Fibroblast of peridontal ligament (primary cell): ENCODE data around the gene COL6A3.
"Not testable (repeated sequence)": the region's sequence is repeated elsewhere in the genome, so short reads cannot be mapped to it uniquely, and the experiment has no call there.

Experiments used
- DNase-seq: peaks from one replicate; pipeline ENCODE4 v3.0.0-alpha.2; 2010; ENCODE audit errors: extremely low read depth

Gene COL6A3

DNA sequence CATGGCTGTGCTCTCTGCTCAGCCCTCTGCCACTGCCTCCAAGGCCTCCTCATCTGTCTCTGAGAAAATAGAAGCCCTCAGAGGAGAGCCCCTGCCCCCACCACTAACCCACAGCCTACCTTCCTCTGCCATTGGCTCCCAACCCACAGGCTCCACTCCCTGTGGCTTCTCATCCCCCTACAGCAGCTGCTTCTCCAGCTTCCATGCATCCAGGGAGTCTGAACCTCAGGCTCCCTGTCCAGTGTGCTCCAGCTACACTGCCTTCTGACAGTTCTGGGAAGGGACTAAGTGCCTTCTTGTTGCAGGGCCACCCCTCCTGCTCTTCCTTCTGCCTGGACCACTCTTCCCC, 29.3 kb downstream of the COL6A3 start:
- no peak for DNase-seq

DNA sequence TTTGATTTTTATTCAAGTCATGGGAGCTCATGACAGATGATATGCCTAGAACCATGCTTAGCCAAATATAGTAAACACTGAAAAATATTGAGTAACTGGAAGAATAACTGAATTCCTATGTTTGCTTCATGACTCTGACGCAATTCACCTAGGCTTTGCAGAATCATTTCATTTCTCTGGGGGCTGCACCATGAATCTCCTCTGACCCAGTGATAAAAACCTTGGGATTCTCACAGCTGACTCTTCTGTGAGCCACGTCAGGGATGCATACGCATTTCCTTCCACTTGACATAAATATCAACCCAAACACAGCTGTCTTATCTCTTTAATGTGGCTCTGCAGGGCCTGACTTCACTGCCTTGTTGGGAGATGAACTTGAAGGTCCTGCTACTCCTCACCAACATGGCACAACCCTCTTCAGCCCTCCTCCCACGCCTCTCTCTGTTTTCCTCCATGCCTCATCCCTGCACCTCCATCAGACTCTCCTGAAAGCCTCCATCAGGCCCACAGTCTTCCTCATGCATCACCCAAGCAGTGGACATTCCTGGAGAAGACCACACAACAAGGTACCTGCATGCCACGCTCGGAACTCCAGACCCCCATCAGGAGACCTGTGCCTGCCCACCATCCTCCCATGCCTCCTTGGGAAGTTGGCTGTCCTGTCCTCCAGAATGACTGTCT, 29.8 kb downstream of the COL6A3 start:
- peak; percentile 91 for DNase-seq

DNA sequence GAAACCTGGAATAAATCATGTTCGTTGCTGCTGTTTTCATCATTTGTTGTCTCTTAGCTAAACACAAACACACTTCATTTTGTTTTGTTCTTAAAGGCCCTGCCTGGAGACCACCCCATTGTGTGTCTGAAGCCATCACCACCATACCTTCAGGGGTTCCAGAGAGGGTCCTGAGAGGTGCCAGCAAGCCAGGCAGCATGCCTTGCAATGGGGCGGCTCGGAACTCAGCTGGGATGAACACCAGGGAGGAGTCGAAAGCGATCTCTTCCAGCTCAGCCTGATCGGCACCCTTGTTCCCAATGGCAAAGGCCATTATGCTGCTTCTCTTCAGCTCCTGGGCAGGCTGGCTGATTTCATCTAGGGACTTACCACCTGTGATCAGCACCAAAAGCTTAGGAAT, 33.2 kb downstream of the COL6A3 start:
- DNase-seq: no peak

DNA sequence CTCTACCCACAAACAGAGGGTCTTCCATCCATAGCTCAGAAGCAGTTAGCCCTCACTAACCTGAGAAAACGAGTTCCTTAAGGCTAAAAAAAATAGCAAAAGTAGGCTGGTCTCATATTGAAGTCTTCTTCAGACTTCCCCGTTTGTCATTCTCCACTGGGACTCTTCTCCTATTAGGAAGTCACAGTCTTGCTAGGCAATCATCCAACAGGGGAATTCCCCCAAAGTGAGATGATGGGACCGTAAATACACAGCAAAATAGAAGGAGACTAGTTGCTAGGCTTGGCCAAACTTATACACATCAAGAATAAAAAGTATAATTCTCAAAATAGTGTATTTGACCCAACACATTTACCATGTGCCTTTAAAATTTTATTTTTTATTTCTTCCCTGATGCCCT, 34.3 kb downstream of the COL6A3 start:
- DNase-seq: no peak

DNA sequence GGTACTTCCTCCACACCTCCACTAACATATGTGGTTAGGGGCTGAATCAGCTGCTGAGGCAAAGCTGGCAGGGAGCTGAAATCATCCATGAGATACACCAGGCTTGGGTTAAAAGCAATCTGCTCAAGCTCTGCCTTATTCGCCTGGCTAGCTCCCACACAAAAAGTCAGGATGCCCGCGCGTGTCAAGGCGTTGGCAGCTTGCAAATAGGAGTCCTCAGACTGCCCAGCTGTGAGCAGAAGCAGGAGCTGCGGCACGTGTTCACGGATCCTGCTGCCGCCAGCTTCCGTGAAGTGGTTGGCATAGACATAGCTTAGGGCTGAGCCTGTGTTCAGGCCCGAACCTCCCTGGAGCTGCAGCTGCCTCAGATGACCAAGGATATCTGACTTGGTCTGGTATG, 35.3 kb downstream of the COL6A3 start:
- no peak for DNase-seq

DNA sequence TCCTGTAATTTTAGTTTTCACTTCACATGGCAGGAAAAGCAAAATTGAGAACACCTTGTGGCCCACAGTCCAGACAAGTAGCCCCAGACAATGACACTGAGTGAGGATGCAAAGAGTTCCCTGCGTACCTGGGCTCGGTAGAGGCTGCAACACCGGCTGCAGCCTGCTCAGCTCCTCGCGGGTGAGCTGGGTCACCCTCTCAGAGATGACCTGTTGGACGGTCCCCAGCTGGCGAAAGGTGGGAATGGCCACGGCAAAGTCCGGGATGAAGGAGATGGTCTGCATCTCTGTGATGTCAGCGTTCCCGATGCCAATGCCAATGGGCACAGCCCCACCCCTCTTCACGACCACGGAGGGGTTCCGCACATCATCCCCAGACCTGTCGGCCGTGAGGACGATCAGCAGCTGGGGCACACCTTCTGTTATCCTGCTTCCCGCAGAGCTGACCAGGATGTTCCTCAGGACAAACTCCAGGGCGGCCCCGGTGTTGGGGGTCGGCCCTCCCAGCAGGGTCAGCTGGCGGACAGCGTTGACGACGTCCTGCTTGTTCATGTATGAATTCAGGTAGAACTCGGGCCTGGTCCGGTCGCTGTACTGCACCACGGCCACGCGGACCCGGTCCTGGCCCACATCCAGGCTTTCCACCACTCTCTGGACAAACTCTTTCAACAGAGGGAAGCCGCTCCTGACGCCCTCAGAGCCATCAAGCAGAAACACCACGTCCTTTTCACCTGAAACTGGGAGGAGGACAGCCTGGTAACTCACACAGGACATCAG, 39.5 kb downstream of the COL6A3 start:
- DNase-seq: no peak

DNA sequence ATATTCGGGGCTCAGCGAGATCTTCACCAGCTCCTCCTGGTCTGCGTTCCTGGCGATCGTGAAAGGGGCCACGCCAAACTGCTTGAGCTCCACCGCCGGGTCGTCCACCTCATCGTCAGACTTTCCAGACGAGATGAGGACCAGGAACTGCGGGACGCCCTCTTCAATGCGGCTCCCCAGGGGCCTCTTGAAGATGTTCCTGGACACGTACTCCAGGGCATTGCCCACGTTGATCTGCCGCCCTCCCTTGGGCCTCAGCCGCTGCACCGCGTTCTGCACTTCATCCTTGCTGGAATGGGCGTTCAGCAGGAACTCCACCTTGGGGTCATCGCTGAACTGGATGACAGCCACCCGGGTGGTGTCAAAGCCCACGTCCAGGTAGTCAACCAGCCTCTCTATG, 42.1 kb downstream of the COL6A3 start:
- DNase-seq: no peak

DNA sequence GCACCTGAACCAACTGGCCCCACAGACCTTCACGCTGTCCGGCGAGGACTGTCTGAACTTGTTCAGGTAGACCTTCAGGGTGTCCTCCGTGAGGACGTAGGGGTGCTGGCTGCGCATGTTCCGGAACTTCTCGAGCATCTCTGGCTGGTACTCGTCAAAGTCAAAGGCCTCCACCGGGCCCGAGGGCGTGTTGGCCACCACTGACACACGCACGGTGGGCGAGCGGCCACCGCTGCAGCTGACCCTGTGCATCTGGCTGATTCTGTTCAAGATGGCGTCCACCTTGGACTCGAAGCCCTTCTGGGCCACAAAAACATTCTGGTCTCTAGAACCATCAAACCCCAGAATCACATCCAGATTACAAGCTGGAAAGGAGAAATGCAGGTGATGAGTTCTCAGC, 48.3 kb downstream of the COL6A3 start:
- DNase-seq: no peak

DNA sequence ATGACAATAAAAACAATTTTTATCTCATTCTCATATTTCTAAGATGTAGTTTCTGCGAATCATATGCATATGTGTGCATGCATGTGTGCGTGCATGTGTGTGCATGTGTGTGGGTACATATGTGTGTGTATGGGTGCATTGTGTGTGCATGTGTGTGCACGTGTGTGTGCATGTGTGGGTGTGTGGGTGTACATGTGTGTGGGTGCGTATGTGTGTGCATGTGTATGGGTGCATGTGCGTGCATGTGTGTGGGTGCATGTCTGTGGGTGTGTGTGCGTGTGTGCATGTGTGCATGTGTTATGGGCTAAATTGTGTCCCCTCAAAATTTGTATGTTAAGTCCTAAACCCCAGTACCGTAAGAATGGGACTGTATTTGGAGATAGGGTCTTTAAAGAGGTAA, 49.3 kb downstream of the COL6A3 start:
- no peak for DNase-seq

DNA sequence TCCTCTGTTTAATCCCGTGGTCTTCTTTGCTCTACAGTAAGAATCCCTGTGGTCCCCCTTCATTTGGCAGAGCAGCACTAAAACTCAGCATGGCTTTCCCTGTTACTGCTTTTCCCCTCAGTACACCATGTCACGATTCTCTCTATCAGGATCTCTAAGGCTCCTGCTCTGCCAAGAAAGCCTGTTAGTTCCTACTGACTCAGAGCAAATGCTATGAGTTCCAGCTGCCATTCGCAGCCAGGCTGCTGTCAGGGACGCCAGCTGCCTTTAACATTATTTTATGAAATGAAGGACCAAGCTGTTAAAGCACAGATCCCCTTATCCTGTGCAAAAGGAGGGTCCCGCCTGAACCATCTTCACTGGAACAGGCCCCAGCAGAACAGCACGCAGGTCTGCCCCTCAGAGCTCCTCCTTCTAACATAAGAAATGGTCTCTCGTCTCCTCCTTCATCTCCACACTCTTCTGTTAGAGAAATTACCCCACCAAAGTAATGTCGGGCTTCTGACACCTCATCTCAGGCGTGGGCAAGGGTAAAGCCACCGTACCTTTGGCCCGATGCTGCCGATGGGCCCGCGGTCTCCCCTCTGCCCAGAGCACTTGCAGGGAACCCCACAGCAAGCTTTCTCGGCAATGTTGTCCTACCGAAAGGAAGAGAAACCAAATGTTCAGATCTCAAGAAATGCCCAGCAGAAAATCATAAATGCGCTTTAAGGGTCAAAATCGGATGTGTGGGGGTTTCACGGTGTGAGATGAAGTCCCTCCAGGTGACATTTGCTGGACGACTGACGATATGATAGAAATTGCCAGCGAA, 52.6 kb downstream of the COL6A3 start:
- peak; percentile 47 for DNase-seq

DNA sequence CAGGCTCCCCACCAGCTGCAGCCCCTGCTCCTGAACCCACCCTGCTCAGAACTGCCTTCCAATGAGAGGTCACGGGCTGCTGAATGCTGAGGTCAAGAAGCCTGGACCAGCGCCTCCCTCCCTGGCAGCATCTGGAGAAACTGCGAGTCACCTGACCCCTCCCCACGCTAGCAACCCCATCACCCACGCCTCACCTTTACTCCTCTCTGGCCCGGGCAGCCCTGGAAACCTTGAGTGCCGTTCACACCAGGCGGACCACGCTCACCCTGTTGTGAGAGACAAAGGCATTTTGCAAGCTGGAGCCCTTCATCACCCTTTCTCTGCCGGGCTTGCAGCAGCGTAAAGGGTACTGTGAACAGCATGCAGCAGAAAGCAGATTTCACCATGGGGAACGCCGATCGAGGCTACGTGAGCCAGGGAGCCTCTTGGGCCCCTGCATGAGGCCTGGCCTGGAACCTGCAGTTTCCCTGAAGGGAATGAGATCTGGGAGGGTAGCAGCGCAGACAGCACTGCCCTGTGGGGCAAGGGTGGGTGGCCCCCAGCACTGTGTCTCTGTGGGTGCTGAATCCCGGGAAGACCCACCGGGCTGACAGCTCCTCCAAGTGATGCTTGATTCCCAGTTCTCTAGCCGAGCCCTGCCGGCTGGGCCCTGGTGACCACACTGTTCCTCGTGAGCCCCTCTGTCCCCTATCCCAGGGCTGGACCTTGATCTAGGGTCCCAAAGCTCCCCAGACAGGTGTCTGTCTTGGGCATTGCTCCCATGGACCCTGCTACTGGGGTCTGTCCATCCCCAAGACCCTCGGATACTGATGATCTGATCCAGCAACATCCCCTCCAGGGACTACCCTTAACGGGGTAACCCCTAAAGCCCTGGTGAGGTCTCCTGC, 53.8 kb downstream of the COL6A3 start:
- DNase-seq: no peak

DNA sequence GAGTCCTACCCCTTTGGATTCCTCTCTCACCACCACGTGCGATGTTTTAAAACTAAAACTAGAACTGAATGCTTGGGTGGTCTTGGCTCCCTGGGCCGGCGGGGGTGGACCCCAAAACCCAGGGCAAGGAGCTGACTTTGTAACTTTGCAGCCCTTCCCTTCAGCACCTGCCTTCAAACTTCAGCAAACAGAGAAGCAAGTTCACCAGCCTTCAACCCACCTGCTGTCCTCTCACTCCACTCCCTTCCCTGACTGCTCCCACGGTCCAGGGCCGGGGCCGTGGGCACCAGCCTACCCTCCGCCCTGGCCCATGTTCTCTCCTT, 54.5 kb downstream of the COL6A3 start:
- no peak for DNase-seq

DNA sequence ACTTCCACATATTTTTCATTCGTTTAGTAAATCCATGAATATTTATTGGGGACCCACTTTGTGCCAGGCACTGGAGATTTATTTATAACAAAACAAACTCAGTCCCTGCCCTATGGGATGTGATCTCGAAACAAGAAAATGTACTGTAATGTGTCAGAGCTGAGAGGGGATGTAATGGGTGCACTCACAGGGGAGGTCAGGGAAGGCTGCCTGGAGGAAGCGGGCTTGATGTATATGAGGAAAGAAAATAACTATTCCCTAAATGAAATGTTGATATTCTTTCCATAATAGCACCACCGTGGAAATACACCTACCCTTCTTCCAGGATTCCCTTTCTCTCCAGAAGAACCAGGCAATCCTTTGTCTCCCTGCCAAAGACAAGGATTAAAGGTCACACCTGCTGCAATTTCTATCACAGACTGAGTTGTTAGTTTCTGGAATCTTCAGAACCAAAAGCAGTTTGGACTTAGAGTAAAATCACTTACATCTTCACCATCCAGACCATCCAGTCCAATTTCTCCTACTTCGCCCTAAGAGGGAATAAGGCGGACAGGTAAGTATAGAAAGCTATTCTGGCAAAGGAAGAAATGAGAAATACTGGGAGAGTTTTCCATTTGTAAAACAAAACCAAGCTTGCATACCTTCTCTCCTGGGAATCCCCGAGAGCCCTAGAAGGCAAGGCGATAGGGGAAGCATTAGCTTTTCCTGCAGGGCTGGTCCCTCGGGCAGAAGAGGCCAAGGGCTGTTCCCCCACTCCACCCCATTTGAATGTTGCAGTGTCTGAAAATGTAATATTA, 55.0 kb downstream of the COL6A3 start:
- DNase-seq: no peak

DNA sequence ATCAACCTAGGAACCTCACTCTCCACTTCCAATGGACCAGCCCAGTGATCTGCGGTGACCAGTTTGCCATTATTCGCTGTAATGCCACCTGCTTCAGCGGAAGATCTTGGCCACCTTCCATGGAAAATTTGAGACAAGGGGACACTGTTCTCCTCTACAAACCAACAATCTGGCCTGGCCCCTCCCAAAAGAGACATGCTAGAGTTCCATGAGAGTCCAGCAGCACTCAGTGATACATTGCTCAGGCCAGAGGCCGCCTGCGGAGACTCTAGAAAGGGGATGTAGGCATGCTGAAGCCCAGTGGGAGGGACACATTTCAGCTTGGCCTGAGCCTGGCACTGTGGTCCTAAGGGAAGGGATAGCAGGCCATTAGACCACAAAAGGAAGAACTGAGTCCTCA, 58.3 kb downstream of the COL6A3 start:
- no peak for DNase-seq

DNA sequence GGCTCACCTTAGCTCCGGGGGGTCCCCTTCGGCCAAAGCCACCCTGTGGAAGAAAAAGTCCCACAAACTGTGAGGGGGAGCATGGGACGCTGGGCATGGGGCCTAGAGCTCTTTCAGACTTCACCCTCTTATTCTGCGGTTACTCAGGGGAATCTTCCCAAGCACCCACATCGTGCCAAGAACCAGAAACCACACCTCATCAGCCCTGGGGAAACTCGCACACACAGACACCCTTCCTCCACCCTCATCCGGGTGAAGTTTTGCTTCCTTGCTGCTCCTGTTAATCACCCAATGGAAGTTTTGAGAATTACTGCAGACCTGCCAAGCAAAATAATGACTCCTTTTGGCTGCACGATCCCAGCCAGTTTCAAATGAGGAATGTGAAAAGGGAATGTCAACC, 59.1 kb downstream of the COL6A3 start:
- peak; percentile 56 for DNase-seq

DNA sequence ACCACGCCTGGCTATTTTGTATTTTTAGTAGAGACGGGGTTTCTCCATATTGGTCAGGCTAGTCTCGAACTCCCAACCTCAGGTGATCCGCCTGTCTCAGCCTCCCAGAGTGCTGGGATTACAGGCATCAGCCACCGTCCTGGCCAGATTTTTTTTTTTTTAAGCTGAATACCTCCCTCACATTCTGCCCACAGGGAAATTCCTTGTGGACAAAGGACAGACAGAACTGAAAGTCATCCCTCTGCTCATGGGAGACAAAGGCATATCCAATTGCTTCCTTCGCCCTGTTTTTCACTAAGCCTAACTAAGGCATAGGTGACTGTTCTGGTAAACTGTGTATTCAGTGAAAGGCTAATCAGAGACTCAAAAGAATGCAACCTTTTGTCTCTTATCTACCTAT, 59.8 kb downstream of the COL6A3 start:
- not testable (repeated sequence) for DNase-seq

DNA sequence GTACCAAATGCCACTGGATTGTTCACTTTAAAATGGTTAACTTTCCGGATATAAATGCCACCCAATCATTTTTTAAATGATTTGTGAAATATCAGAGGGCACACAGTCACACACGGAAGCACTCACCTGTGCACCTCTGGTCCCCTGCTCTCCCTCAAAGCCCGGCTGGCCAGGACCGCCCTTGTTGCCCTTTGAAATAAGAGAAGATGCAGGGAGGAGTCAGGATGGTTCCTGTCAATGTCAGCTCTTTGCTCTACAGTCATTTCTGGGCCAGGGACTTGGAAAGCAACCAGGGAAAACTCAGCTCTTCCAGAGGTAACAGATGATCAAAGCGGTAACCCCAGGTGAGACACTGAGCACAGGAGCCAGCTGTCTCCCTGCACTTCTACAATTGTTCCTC, 60.7 kb downstream of the COL6A3 start:
- DNase-seq: no peak

DNA sequence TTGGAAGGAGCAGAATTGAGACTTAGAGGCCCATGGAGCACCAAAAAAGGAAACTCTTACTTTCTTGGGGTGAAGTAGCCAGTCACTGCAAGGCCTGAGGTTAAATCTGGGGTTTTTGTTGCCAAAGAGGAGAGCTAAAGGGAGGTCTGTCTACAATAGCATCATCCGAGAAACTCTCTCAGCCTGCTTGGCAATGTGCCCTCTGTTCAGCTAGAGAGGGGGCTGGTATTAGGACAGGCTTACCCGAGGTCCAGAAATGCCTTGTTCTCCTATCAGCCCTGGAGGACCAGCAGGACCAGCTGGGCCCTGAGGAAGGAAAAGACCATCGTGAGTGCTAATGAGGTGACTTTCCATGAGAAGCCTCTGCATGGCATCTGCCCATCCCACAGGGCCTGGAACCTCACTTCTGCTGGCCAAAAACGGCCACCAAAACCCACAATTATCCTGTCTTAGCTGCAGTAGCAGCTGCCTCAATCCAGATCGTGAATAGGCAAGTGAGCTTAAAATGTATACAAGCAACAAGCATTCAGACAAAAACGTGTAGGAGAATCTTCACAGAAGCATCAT, 61.6 kb downstream of the COL6A3 start:
- no peak for DNase-seq

DNA sequence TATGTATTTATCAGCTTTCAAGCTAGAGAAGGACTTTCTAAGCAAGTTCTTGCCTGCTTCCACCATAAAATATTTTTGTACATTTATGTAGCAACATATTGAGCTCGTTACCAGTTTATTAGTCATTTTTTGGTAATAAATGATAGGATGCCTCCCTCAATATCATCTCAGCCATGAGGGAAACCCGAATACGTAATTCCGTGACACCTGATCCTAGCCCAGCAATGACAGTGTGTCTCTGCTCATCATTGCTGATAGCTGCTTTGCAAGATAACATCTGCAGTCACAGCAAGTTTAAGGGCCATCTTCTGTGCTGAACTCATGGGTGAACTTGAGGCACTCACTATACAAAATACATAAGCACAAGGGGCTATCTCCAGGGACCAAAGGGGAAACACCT, 62.2 kb downstream of the COL6A3 start:
- DNase-seq: no peak

DNA sequence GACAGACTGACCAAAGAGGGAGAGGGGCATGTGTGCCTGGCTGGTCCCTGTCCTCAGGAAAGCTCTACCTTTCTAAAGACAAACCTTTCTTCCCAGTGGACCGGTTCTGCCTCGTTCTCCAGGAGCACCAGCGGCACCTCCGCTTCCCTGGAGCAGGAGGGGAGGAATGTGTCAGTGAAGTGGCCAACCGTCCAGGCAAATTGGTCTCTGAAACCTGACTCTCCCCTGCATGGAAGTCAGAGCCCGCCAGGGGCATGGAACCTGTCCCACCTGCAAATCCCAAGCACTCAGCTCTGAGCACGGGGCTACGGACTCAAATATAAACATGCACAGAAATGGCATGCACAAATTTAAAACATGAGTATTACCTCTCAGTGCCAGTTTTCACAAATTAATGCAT, 62.9 kb downstream of the COL6A3 start:
- DNase-seq: no peak

DNA sequence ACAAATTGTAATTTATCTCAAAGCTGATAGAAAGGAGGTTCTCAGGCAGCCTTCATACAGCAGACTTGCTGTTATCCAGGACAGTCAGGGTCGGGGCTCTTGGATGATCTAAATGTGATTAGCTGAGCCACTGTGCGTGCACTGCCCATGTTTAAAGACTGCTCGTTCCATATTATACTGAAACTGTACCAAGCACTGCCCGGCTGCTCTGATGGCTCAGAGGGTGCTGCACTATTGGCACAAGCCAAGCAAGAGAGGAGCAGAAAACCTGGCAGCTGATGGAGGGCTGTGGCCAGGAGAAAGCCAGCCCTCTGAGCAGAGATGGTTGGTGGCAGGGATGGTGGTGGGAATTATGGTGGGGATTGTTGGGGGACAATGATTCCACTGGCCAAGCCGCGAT, 63.4 kb downstream of the COL6A3 start:
- DNase-seq: no peak
